Esophagus (tissue), 2 donors: ENCODE measurements around the gene BRF1. TPM values are rescaled to one million over a fixed set of nuclear protein-coding genes. Genes with fewer than 3 reads are reported as not detected.
"Not testable (repeated sequence)": the region's sequence is repeated elsewhere in the genome, so short reads cannot be mapped to it uniquely, and the experiment has no call there.

Experiments
- H3K27ac ChIP-seq, 2 donors: one replicate each; pipeline ENCODE4 v1.5.1; 2013; ENCODE audit warnings: low read depth in 2 of 2, mild to moderate bottlenecking in 2 of 2, inconsistent platforms in 1 of 2, low read length in 1 of 2, moderate library complexity in 1 of 2
- H3K27me3 ChIP-seq, 2 donors: one replicate each; pipeline ENCODE4 v1.6.1; 2013; ENCODE audit warnings: low read length in 2 of 2, control low read depth in 1 of 2, mild to moderate bottlenecking in 1 of 2; ENCODE audit not compliant: insufficient read depth in 2 of 2, control insufficient read depth in 1 of 2
- H3K36me3 ChIP-seq, 2 donors: one replicate each; pipeline ENCODE4 v1.6.1; 2013; ENCODE audit warnings: low read length in 1 of 2; ENCODE audit not compliant: control insufficient read depth in 2 of 2, insufficient read depth in 2 of 2
- H3K4me1 ChIP-seq, 2 donors: one replicate each; pipeline ENCODE4 v1.6.1; 2013; ENCODE audit warnings: low read length in 1 of 2; ENCODE audit not compliant: control insufficient read depth in 2 of 2, insufficient read depth in 2 of 2
- H3K4me3 ChIP-seq, 2 donors: one replicate each; pipeline ENCODE4 v1.5.1; 2013; ENCODE audit warnings: low read length in 2 of 2, mild to moderate bottlenecking in 2 of 2, low read depth in 1 of 2, moderate library complexity in 1 of 2
- H3K9me3 ChIP-seq, 2 donors: one replicate each; pipeline ENCODE4 v1.6.1; 2013; ENCODE audit warnings: mild to moderate bottlenecking in 2 of 2, low read depth in 1 of 2, low read length in 1 of 2, moderate library complexity in 1 of 2; ENCODE audit not compliant: control insufficient read depth in 2 of 2, insufficient read depth in 1 of 2
- WGBS, 2 donors: extraction: QIAGEN DNeasy Blood & Tissue Kit; methylation state at CpG; one replicate each; pipeline ENCODE4 v1.1.7; 2013; 5-methylcytosine and 5-hydroxymethylcytosine counted together
- polyA plus RNA-seq, 2 donors: library from polyadenylated mRNA; stranded (reverse); fragments of 200-250 nt; gene quantifications; one replicate each; pipeline ENCODE4 v1.2.3, GENCODE V29; 2013
- donor health status: healthy with polysubstance abuse.
- donor health status: Bipolar disorder and iron deficiency.

Gene BRF1
- polyA plus RNA-seq, 2 donors = 11.1 to 30.2 TPM

DNA sequence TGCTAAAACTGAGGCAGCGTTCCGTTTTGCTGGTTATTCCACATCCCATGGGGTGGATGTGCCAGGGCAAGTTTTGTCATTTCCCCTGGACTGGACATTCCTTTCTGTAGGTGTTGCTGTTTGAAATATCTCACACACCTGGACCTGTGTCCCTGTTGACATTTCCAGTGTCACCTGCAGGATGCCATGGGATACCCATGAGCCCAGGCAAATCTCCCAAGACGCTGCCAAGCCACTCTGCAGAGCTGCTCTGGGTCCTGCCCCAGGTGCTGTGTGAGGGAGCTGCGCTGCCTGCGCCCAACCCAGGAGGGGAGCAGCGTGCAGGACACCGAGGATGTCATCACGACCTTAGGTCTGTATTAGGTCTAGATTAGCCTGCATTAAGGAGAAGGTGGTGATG is 8.6 kb upstream of the BRF1 start:
- 85 to 91% methylated on average over 8 of the region's 8 CpGs for WGBS, 2 donors

DNA sequence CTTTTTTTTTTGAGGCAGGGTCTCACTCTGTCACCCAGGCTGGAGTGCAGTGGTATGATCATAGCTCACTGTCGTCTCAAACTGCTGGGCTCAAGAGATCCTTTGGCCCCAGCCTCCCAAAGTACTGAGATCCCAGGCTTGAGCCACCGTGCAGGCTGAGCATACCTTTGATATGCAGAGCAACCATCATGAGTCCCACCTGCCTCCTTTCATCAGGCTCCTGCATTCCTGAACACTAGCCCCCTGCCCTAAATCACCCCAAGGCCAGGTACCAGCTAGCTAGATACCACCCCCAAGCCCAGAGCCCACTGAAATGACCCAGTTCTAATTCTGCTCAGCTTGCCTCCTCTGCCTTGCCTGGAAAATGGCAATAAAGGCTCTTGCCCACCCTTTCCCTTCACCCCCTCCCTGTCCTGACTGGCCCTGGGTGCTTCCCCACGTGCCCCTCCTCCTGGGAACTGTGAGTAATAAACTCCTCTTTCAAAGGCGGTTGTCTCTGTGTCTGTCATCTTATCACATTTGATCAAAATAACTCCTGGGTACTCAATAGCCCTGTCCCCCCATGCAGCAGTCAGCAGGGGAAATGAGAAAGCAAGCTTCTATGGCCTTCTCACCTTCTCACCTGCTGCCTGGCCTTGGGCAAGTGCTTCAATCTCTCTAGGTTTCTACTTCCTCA is 6.4 kb upstream of the BRF1 start:
- WGBS, 2 donors = 85 to 93% methylated on average over 4 of the region's 4 CpGs
- no peaks in the 10 kb centered on the region for H3K27me3 ChIP-seq
- no peaks in the 10 kb centered on the region for H3K9me3 ChIP-seq
- peaks cover 7 to 12% of the 10 kb centered on the region in 2 donors for H3K4me1 ChIP-seq
- H3K36me3 ChIP-seq = peaks cover 0 to 3% of the 10 kb centered on the region in 2 donors
- H3K4me3 ChIP-seq = no peak overlapping the region
- no peak overlapping the region for H3K27ac ChIP-seq

More for the DNA sequence above, 8.6 kb upstream of the BRF1 start:
- H3K27ac ChIP-seq = no peak overlapping the region
- H3K9me3 ChIP-seq = no peaks in the 10 kb centered on the region
- no peak overlapping the region for H3K4me3 ChIP-seq
- H3K4me1 ChIP-seq = peaks cover 4 to 6% of the 10 kb centered on the region in 2 donors
- H3K27me3 ChIP-seq = no peaks in the 10 kb centered on the region
- no peaks in the 10 kb centered on the region for H3K36me3 ChIP-seq

- H3K27me3 ChIP-seq = no peaks in the 10 kb centered on the region
- H3K9me3 ChIP-seq = no peaks in the 10 kb centered on the region
- no peak overlapping the region for H3K27ac ChIP-seq
- peaks cover 7 to 12% of the 10 kb centered on the region in 2 donors for H3K4me1 ChIP-seq
- peaks cover 0 to 3% of the 10 kb centered on the region in 2 donors for H3K36me3 ChIP-seq
- WGBS, 2 donors = 79 to 80% methylated on average over 9 of the region's 9 CpGs
- no peak overlapping the region for H3K4me3 ChIP-seq
Observed at GRCh38 chr14:105305791-105306190, 5.0 kb upstream of the BRF1 start.

DNA sequence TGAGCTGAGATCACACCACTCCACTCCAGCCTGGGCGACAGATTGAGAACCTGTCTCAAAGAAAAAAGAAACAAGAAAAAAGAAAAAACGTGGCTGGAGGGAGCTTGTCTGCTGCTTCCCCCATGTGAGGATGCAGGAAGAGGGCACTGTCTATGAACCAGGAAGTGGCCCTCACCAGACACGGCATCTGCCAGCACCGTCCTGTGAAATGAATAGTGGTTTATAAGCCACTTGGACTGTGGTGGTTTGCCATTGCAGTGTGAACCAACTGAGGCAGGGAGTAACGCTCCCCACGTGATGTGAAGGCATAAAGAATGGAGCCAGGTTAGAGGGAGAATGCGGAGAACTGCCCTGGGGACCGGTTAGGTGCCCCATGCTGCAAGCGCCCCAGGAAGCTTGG is 4.5 kb upstream of the BRF1 start:
- no peak overlapping the region for H3K27ac ChIP-seq
- WGBS, 2 donors = 79% methylated on average over 9 of the region's 9 CpGs
- H3K9me3 ChIP-seq = no peaks in the 10 kb centered on the region
- no peaks in the 10 kb centered on the region for H3K27me3 ChIP-seq
- H3K4me3 ChIP-seq = no peak overlapping the region
- peaks cover 7 to 12% of the 10 kb centered on the region in 2 donors for H3K4me1 ChIP-seq
- peaks cover 0 to 3% of the 10 kb centered on the region in 2 donors for H3K36me3 ChIP-seq

DNA sequence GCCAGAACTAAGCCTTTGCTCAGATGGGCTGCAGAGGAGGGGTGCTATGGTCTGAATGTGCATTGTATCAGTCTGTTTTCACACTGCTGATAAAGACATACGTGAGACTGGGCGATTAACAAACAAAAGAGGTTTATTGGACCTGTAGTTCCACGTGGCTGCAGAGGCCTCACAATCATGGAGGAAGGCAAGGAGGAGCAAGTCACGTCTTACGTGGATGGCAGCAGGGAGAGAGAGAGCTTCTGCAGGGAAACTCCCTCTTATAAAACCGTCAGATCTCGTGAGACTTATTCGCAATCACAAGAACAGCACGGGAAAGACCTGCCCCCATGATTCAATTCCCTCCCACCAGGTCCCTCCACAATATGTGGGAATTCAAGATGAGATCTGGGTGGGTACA is 3.8 kb upstream of the BRF1 start:
- Histone ChIP-seq H3K27me3 (no peaks in the 10 kb centered on the region), H3K27ac (no peak overlapping the region), H3K9me3 (no peaks in the 10 kb centered on the region), H3K4me1 (peaks cover 7 to 15% of the 10 kb centered on the region in 2 donors), H3K36me3 (peaks cover 0 to 3% of the 10 kb centered on the region in 2 donors), H3K4me3 (no peak overlapping the region)
- 81% methylated on average over 9 of the region's 9 CpGs for WGBS, 2 donors

DNA sequence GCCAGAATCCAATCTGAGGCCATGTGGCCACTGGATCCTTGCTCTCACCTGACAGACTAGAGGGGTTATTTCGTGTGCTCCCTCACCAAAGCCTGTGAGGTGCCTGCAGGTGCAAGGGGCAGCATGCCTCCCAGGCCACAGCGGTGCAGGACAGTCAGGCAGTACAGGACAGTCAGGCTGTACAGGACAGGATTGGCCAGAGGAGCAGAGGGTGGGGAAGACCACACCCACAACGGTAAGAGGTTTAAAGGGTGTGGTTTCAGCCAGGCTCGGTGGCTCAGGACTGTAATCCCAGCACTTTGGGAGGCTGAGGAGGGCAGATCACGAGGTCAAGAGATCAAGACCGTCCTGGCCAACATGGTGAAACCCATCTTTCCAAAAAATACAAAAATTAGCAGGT is 3.1 kb upstream of the BRF1 start:
- no peaks in the 10 kb centered on the region for H3K27me3 ChIP-seq
- H3K9me3 ChIP-seq = no peaks in the 10 kb centered on the region
- H3K4me3 ChIP-seq = no peak overlapping the region
- H3K4me1 ChIP-seq = peaks cover 7 to 15% of the 10 kb centered on the region in 2 donors
- 59 to 71% methylated on average over 6 of the region's 6 CpGs for WGBS, 2 donors
- H3K27ac ChIP-seq = peak overlapping the region in 1 of 2 donors; percentile 57
- H3K36me3 ChIP-seq = peaks cover 0 to 3% of the 10 kb centered on the region in 2 donors

DNA sequence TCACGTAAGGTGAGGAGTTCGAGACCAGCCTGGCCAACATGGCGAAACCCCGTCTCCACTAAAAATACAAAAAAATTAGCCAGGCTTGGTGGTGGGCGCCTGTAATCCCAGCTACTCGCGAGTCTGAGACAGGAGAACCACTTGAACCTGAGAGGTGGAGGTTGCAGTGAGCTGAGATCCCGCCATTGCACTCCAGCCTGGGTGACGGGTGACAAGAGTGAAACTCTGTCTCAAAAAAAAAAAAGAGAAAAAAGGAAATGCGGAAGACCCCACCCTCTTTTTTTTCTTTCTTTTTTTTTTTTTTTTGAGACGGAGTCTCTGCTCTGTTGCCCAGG is 1.1 kb upstream of the BRF1 start:
- H3K36me3 ChIP-seq, H3K27me3 ChIP-seq, H3K27ac ChIP-seq, H3K4me3 ChIP-seq, H3K9me3 ChIP-seq: not testable (repeated sequence)
- WGBS, 2 donors = 74 to 81% methylated on average over 11 of the region's 11 CpGs
- H3K4me1 ChIP-seq = peaks cover 7 to 15% of the 10 kb centered on the region in 2 donors

GRCh38 chr14:105301103-105301914 is 508 bp upstream of the BRF1 start:
- Histone ChIP-seq H3K4me3 (peak overlapping the region; percentile 58 to 81), H3K27me3 (no peaks in the 10 kb centered on the region), H3K27ac (peak overlapping the region; percentile 95 to 99), H3K9me3 (no peaks in the 10 kb centered on the region), H3K36me3 (peaks cover 0 to 3% of the 10 kb centered on the region in 2 donors), H3K4me1 (peaks cover 7 to 15% of the 10 kb centered on the region in 2 donors)
- 6 to 7% methylated on average over 50 to 65 of the region's 65 CpGs for WGBS, 2 donors

DNA sequence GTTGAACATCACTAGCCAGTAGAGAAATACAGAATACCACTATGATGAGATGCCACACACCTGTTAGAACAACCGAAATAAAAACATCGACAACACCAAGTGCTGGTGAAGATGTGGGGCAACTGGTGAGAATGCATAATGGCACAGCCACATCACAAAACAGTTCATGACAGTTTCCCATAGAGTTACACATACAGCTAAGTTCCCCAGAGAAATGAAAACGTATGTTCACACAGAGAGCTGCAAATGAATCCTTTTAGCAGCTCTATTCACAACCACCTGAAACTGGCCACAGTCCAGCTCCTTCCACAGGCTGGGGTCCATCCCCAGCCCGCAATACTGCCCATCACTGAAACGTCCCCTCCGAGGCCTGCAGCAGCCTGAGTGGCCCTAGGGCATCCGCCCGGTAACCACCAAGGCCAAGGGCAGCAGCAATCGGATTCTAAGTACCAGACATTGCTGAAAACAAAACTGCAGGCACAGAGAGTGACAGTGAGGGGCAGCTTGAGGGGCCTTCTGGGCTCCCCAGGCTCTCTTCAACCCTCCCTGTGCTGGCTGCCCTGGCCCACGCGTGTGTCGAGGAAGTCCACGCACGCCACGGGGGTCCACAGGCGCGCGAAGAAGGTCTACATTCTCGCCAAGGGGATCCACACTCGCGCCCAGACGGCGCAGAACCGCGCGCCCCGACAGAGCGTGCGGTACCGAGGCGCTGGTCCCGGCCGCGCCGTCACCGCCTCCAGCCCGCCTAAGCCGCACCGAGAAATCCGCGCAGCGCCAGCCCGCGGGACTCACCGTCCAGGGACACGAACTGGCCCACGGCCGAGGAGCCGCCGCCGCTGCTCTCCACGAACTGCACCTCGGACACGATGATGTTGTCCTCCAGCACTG is 903 bp downstream of the BRF1 start:
- Histone ChIP-seq H3K27ac (peak overlapping the region; percentile 95 to 99), H3K9me3 (no peaks in the 10 kb centered on the region), H3K4me1 (peaks cover 3 to 12% of the 10 kb centered on the region in 2 donors), H3K4me3 (peak overlapping the region; percentile 58 to 81), H3K36me3 (peaks cover 0 to 3% of the 10 kb centered on the region in 2 donors), H3K27me3 (no peaks in the 10 kb centered on the region)
- WGBS, 2 donors = 6 to 7% methylated on average over 46 to 54 of the region's 54 CpGs
